Loucy (cell line): ENCODE results near the gene LINGO3.

ENCODE experiments used
- CTCF ChIP-seq: fragments of 200-600 bp; sonication (generic); conservative IDR thresholded peaks from 2 replicates; pipeline ENCODE4 v1.5.1; 2014; ENCODE audit warnings: mild to moderate bottlenecking, antibody characterized with exemption, low read length
- EZH2phosphoT487 ChIP-seq: fragments of 200-600 bp; IDR thresholded peaks from 2 replicates; pipeline ENCODE4 v1.6.1; 2018; ENCODE audit warnings: antibody characterized with exemption, mild to moderate bottlenecking, moderate library complexity, borderline replicate concordance

- TF ChIP-seq CTCF (no peak), EZH2phosphoT487 (no peak)
Observed at GRCh38 chr19:2330255-2330631, 22.3 kb upstream of the LINGO3 start.
